Tibial nerve (tissue), 3 donors: ENCODE measurements around the gene USP7.

ENCODE experiments used
- CTCF ChIP-seq, 5 experiments: fragments of 200-600 bp in 3 of 5; fragments of 450-650 bp in 2 of 5; sonication (generic) in 3 of 5; IDR thresholded peaks; one replicate each; pipeline ENCODE4 v1.5.1; 2016 to 2019; ENCODE audit warnings: antibody characterized with exemption in 5 of 5, mild to moderate bottlenecking in 3 of 5, moderate library complexity in 2 of 5
- POLR2A ChIP-seq, 2 donors: fragments of 450-650 bp; IDR thresholded peaks; one replicate each; pipeline ENCODE4 v1.6.1; 2017; ENCODE audit warnings: antibody characterized with exemption in 2 of 2, mild to moderate bottlenecking in 2 of 2, moderate library complexity in 2 of 2

- TF ChIP-seq CTCF (IDR thresholded peaks at IDR 0.05) (no peak), POLR2A (IDR thresholded peaks at IDR 0.05) (no peak)
Measured at GRCh38 chr16:8986818-8987191, 23.1 kb upstream of the USP7 start.
